GM19023 (cell line): ENCODE results near the gene SNAPC4.
"Not testable (repeated sequence)": the region's sequence is repeated elsewhere in the genome, so short reads cannot be mapped to it uniquely, and the experiment has no call there.

ENCODE experiments used
- ATAC-seq: cut with Tn5 transposase; IDR thresholded peaks from one replicate; pipeline ENCODE4 v1.9.1; 2021; ENCODE audit warnings: mild to moderate bottlenecking, moderate library complexity; ENCODE audit not compliant: unreplicated experiment

The SNAPC4 gene

GRCh38 chr9:136359774-136360718 lies 39.9 kb downstream of the SNAPC4 start:
- no peak for ATAC-seq

- ATAC-seq: no peak
These were observed 41.1 kb downstream of the SNAPC4 start for GRCh38 chr9:136358888-136359287.

DNA sequence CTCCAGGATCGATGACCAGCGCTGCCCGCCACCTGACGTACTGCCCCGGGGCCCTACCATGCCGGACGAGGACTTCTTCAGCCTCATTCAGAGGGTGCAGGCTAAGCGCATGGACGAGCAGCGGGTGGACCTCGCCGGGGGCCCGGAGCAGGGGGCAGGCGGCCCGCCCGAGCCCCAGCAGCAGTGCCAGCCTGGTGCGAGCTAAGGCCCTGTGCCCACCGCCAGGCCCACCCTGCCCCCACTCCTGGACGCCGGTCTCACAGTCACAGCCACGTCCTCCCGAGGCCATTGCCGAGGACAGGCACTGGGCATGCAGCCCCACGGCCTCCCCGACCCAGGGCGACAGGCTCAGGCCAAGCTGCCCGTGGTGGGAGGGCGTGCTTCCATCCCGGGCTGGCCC lies 42.0 kb downstream of the SNAPC4 start:
- no peak for ATAC-seq

DNA sequence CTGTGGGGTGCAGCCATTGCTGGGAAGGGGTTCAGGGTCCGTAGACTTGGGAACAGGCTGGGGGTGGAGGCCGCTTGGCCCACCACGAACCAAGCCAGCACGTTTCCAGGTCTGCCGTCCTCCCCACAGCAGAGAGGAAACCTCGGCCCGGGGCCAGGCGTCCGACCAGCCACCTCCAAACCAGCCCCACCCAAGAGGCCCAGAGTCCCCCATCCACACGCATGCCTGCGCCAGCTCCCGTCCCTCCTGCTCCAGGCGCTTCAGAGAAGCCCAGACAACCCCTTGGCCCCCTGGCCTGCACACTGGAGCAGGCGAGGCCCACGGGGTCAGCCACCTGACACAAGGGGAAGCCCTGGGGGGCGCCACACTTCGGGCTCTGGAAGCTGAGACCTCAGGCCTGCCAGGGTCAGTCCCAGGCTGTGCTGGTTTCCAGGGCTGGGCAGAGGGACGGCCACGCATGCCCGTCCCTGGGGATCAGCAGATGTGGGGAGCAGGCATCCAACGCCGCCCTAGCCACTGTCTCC lies 42.7 kb downstream of the SNAPC4 start:
- no peak for ATAC-seq

DNA sequence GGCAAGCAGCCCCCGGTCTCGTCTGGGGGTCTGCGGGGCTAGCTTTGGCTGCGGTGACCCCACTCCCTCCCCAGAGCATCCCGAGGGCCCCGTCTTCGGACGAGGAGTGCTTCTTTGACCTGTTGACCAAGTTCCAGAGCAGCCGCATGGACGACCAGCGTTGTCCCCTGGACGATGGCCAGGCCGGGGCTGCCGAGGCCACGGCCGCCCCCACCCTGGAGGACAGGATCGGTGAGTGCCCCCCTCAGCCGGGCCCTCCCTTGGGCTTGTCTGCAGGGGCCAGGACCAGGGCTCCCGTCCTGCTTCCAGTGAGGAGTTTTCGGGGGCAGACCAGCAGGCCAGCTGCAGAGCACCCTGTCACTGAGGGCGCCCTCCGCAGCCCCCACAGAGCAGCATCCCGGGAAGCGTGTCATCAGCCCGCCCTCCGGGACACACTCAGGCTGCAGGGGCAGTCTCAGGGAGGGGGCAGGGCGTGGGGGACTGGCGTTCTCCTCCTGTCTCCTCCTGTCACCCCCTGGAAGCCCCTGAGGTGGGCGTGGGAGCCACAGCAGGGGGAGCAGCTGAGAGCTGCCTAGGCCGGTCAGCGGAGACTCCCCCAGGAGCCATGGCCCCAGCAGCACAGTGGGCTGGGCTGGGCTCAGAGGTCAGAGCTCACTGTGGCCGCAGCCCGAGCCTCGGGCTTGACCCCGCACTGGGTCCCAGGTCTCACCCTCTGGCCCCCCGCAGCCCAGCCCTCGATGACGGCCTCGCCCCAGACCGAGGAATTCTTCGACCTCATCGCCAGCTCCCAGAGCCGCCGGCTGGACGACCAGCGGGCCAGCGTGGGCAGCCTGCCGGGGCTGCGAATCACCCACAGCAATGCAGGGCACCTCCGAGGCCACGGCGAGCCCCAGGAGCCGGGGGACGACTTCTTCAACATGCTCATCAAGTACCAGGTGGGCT lies 44.1 kb downstream of the SNAPC4 start:
- ATAC-seq: no peak

- ATAC-seq: no peak
These were observed 45.3 kb downstream of the SNAPC4 start for GRCh38 chr9:136354592-136355085.

DNA sequence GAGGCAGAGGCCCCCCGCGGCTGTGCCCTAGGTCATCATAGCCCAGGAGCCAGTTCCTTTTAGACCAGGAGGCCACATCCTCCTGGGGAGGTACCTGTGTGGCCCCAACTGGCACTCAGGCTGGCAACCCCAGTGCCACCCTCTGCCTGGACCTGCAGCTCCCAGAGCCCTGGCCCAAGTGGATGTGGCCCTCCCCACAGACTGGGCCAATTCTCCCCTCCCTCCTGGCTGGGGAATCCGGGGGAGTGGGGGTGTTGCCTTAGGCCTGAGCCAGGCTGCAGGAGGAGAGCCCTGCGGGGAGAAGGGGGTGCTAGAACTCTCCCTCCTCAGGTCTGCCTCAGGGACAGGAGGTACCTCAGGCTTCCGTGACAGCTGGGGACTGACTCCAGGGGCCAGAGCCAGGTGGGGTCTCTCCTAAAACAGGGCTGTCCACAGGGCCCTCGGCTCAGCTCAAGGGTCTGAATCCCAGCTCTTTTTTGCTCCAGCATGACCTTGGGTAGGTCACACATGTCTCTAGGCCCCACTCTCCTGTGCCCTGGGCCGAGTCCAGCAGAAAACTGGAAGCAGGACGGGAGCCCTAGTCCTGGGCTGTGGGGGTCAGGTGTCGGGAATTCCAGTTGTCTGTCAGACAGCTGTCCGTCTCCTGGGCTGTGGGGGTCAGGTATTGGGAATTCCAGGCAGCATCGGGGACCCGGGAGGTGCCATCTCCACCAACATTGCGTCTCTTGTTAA lies 46.0 kb downstream of the SNAPC4 start:
- no peak for ATAC-seq

DNA sequence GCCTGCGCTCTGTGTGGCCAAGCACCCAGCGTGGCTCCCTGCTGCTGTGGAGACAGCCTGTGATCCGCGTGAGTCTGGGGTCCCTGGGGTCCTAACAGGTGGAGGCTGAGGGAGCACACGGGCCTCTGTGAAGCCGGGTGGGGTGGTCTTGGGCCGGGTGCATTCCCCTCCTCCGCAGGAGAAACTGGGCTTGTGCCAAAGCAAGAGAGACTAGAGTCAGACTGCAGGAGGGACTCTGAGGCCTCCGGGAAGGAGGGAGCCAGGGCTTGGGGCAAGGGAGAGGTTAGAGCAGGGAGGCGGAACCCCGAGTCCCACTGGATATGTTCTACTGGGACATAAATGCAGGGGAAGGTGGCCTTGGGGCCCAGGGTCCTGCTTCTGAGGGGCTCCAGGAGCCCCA lies 46.9 kb downstream of the SNAPC4 start:
- ATAC-seq: no peak

- no peak for ATAC-seq
These were observed 47.3 kb downstream of the SNAPC4 start for GRCh38 chr9:136352682-136353081.

DNA sequence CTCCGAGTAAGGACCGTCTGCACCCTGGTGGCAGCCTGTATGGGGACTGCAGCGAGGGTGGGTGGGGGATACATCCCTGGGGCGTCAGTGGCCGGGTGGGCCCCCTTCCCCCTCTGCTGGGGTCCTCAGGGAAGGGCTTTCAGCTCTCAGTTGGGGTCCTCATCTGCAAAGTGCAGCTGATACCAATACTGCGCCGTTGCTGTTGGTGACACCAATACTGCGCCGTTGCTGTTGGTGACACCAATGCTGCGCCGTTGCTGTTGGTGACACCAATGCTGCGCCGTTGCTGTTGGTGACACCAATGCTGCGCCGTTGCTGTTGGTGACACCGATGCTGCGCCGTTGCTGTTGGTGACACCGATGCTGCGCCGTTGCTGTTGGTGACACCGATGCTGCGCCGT lies 48.1 kb downstream of the SNAPC4 start:
- not testable (repeated sequence) for ATAC-seq

GRCh38 chr9:136351252-136351800 lies 48.6 kb downstream of the SNAPC4 start:
- ATAC-seq: no peak
